ENCODE results near the gene C10orf53. TPM values are rescaled to one million over a fixed set of nuclear protein-coding genes. Genes with fewer than 3 reads are reported as not detected.

The C10orf53 gene
- total RNA-seq, 2 donors from 2014 or later: not detected

DNA sequence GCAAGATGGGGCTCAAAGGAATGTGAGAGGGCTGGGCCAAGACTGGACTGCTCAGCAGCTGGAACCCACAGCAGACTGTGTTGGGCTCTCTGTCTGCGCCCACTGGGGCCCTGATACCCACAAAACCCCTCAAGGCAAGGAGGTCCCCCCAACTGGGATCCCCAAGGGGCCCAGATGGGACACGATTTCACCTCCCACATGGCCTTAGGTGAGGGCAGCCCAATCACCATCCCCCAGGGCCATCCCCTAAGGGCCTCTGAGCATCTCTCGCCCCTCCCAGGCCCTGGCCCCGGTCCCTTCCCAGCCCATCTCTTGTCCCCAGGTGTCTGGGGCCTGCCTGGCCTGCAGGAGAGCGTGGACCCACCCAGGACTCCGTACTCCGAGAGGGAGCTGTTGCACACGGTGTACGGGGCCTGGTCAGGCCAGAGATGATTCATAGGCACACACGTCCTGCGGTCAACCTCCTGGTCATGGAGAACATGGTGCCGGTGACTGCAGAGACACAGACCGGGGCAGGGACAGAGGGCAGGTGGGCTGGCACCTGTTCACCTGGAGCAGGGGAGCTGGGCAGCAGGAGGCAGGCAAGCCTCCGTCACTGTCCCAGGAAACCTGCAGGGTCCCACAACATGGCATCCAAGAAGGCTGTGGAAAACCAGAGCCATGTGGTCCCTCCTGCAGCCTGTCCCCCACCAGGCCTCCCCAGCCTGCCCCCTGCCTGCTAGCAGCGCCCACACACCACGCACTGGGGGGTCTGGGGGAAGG, 61.1 kb downstream of the C10orf53 start:
- no peak for ATAC-seq
- no peak for DNase-seq
- peaks cover 11% of the 10 kb centered on the region for H3K27me3 Mint-ChIP-seq
- H3K27ac Mint-ChIP-seq: no peak overlapping the region
- no peaks in the 10 kb centered on the region for H3K36me3 Mint-ChIP-seq (ENCODE audit: low read depth)
- no peak overlapping the region for H3K4me3 Mint-ChIP-seq
- H3K9me3 ChIP-seq (ENCODE audit: control insufficient read depth, low read length, poor library complexity, severe bottlenecking): no peaks in the 10 kb centered on the region
- peaks cover under 1% of the 10 kb centered on the region for H3K4me1 Mint-ChIP-seq

- Mint-ChIP-seq H3K4me1 (peaks cover 2% of the 10 kb centered on the region), H3K4me3 (no peak overlapping the region), H3K27me3 (peaks cover 10% of the 10 kb centered on the region), H3K27ac (no peak overlapping the region), H3K36me3 (ENCODE audit: low read depth) (no peaks in the 10 kb centered on the region)
- DNase-seq (no peak), ATAC-seq (no peak)
- H3K9me3 ChIP-seq (ENCODE audit: control insufficient read depth, low read length, poor library complexity, severe bottlenecking): no peaks in the 10 kb centered on the region
These were observed 61.9 kb downstream of the C10orf53 start for GRCh38 chr10:49741108-49741995.

- no peak for DNase-seq
- Mint-ChIP-seq H3K4me1 (peaks cover 6% of the 10 kb centered on the region), H3K27me3 (peaks cover 22% of the 10 kb centered on the region)
These were observed 63.4 kb downstream of the C10orf53 start for GRCh38 chr10:49742683-49743463.

GRCh38 chr10:49743464-49744075, 64.1 kb downstream of the C10orf53 start:
- H3K36me3 Mint-ChIP-seq (ENCODE audit: low read depth): no peaks in the 10 kb centered on the region

More at GRCh38 chr10:49742683-49743463, 63.4 kb downstream of the C10orf53 start:
- H3K4me3 Mint-ChIP-seq: no peak overlapping the region
- no peaks in the 10 kb centered on the region for H3K9me3 ChIP-seq (ENCODE audit: control insufficient read depth, low read length, poor library complexity, severe bottlenecking)
- H3K27ac Mint-ChIP-seq: no peak overlapping the region
- ATAC-seq: no peak
- no peaks in the 10 kb centered on the region for H3K36me3 Mint-ChIP-seq (ENCODE audit: low read depth)

DNA sequence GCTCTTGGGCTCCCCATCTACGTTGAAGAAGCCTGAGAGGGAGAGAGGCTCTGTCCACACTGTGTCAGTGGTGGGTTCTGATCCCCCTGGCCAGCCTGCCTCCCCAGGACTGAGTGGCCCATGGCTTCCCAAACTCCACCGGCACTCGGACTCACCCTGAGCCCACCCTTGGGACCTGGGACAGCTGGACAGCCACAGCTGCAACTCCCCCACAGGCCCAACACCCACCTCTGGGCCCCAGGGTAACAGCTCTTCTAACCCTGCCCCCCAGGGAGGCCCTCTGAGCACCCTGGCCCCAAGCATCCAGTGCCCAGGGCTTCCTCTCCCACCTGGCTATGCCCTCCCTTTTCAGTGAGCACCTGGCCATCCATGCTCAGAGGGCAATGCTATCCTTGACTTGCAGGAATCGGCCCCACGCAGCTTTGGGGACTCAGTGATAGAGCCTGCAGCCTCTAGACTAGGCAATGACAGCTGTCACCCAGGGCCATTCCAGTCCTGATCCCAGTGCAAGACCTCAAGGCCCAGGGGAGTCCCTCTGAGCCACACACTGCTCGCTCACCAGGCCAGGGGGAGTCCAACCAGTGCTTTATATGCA, 64.7 kb downstream of the C10orf53 start:
- H3K27me3 Mint-ChIP-seq: peaks cover 22% of the 10 kb centered on the region
- DNase-seq (no peak), ATAC-seq (no peak)
- H3K4me3 Mint-ChIP-seq: no peak overlapping the region
- peaks cover 6% of the 10 kb centered on the region for H3K4me1 Mint-ChIP-seq
- H3K9me3 ChIP-seq (ENCODE audit: control insufficient read depth, low read length, poor library complexity, severe bottlenecking): no peaks in the 10 kb centered on the region
- no peak overlapping the region for H3K27ac Mint-ChIP-seq
- H3K36me3 Mint-ChIP-seq (ENCODE audit: low read depth): no peaks in the 10 kb centered on the region

More at GRCh38 chr10:49743464-49744075, 64.1 kb downstream of the C10orf53 start:
- H3K4me3 Mint-ChIP-seq: no peak overlapping the region
- H3K27me3 Mint-ChIP-seq: peaks cover 22% of the 10 kb centered on the region
- DNase-seq: no peak
- no peaks in the 10 kb centered on the region for H3K9me3 ChIP-seq (ENCODE audit: control insufficient read depth, low read length, poor library complexity, severe bottlenecking)
- no peak for ATAC-seq
- H3K27ac Mint-ChIP-seq: no peak overlapping the region
- H3K4me1 Mint-ChIP-seq: peaks cover 6% of the 10 kb centered on the region

DNA sequence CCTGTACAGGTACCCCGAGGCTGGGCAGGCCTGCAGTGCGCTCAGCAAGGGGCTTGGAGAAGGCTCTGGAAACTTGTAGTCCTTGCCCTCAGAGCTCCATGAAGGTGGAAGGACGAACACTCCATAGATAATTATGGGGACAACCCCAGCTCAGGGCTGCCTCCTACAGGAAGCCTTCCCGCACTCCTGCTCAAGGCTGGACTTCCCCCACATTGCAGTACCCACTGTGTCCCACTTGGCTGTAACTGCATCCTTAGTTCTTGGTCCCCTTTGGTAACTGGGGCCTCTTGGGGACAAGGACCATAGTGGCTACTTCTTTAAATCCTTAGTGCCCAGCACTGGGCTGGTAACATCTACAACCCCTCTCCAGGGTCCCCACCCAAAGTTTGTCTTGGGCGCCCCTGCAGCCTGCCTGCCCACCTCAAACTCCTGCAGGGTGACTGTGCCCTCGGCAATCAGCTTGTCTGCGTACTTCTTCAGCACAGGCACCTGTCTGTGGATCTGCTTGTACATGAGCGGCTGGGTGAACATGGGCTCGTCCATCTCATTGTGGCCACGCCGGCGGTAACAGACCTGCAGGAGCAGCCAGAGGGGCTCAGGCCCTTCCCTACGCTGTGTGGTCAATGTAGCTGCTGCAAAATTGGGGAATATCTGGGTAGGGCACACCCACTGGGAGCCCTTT, 65.6 kb downstream of the C10orf53 start:
- H3K9me3 ChIP-seq (ENCODE audit: control insufficient read depth, low read length, poor library complexity, severe bottlenecking): no peaks in the 10 kb centered on the region
- no peak for DNase-seq
- peaks cover 28% of the 10 kb centered on the region for H3K27me3 Mint-ChIP-seq

GRCh38 chr10:49745756-49746155, 66.3 kb downstream of the C10orf53 start:
- H3K27me3 Mint-ChIP-seq: peaks cover 28% of the 10 kb centered on the region

More for the DNA sequence above, 65.6 kb downstream of the C10orf53 start:
- H3K36me3 Mint-ChIP-seq (ENCODE audit: low read depth): no peaks in the 10 kb centered on the region
- ATAC-seq: no peak
- H3K4me3 Mint-ChIP-seq: no peak overlapping the region
- H3K27ac Mint-ChIP-seq: no peak overlapping the region
- peaks cover 6% of the 10 kb centered on the region for H3K4me1 Mint-ChIP-seq

GRCh38 chr10:49746626-49747302, 67.3 kb downstream of the C10orf53 start:
- H3K4me1 Mint-ChIP-seq: peaks cover 6% of the 10 kb centered on the region
- DNase-seq: no peak
- peak overlapping the region; percentile 57 for H3K27ac Mint-ChIP-seq

More at GRCh38 chr10:49745756-49746155, 66.3 kb downstream of the C10orf53 start:
- ATAC-seq (no peak), DNase-seq (no peak)
- no peak overlapping the region for H3K4me3 Mint-ChIP-seq
- H3K36me3 Mint-ChIP-seq (ENCODE audit: low read depth): no peaks in the 10 kb centered on the region
- H3K9me3 ChIP-seq (ENCODE audit: control insufficient read depth, low read length, poor library complexity, severe bottlenecking): no peaks in the 10 kb centered on the region
- no peak overlapping the region for H3K27ac Mint-ChIP-seq
- H3K4me1 Mint-ChIP-seq: peaks cover 6% of the 10 kb centered on the region

More at GRCh38 chr10:49746626-49747302, 67.3 kb downstream of the C10orf53 start:
- no peak overlapping the region for H3K4me3 Mint-ChIP-seq
- peaks cover 34% of the 10 kb centered on the region for H3K27me3 Mint-ChIP-seq
- H3K36me3 Mint-ChIP-seq (ENCODE audit: low read depth): no peaks in the 10 kb centered on the region
- ATAC-seq: no peak
- H3K9me3 ChIP-seq (ENCODE audit: control insufficient read depth, low read length, poor library complexity, severe bottlenecking): no peaks in the 10 kb centered on the region

Other genes with a start within 250 kb of the C10orf53 start
- 10 to 100 TPM; 29.2 to 38.5 TPM for gene ERCC6, start 140.5 kb upstream of the C10orf53 start, total RNA-seq
- gene SLC18A3, start 69.3 kb upstream of the C10orf53 start, total RNA-seq: not detected
- not detected for gene CHAT, start 65.6 kb upstream of the C10orf53 start, total RNA-seq
- not detected for gene OGDHL, start 82.7 kb downstream of the C10orf53 start, total RNA-seq

All from T-helper 17 cell (primary cell).